A549 treated with dexamethasone at 1 μM for 4 hours (cell line): ENCODE measurements around the gene KLHL36. TPM values are rescaled to one million over a fixed set of nuclear protein-coding genes. Genes with fewer than 3 reads are reported as not detected.

Experiments
- total RNA-seq: library from RNA; stranded (reverse); fragments of 200-300 nt; extraction: Qiagen RNA extraction; gene quantifications from 5 replicates; pipeline ENCODE4 v1.2.3, GENCODE V29; 2022

The KLHL36 gene
- total RNA-seq: 17.2 to 27.5 TPM (median 23.6 TPM) in 5 replicates

GRCh38 chr16:84647828-84648594 is at the start of gene KLHL36:
Gene KLHL36, plus strand, starts transcription at chr16:84648511. Its CDS starts 2,357 bp downstream, at chr16:84650868.

GRCh38 chr16:84617791-84618580 is 30.3 kb upstream of the KLHL36 start, which contains the start of gene COTL1:
Gene COTL1, minus strand, starts transcription at chr16:84618078. Its CDS starts 164 bp downstream, at chr16:84617914.

GRCh38 chr16:84699712-84700445 is 51.6 kb downstream of the KLHL36 start, which contains the start of gene USP10:
Gene USP10, plus strand, starts transcription at chr16:84700000. Its CDS starts 91 bp downstream, at chr16:84700091.

Other genes starting within 250 kb of the KLHL36 start
- gene MEAK7, start 143.9 kb upstream of the KLHL36 start, total RNA-seq: 44.5 to 60.1 TPM (median 52.7 TPM) in 5 replicates
- 402 to 587 TPM (median 520 TPM) in 5 replicates for gene COTL1, start 30.4 kb upstream of the KLHL36 start, total RNA-seq
- 70.7 to 83.7 TPM (median 78.5 TPM) in 5 replicates for gene USP10, start 51.5 kb downstream of the KLHL36 start, total RNA-seq
- gene CRISPLD2, start 171.5 kb downstream of the KLHL36 start, total RNA-seq: 3.6 to 4.7 TPM (median 4.1 TPM) in 5 replicates